ENCODE data around the gene KCNN2.

The KCNN2 gene

GRCh38 chr5:114362977-114363761 is 1.3 kb downstream of the KCNN2 start:
- no peak for DNase-seq

- no peak for DNase-seq
Measured at GRCh38 chr5:114363837-114364236, 2.0 kb downstream of the KCNN2 start.

- no peak for DNase-seq
Measured at GRCh38 chr5:114367029-114367428, 5.2 kb downstream of the KCNN2 start.

- no peak for DNase-seq
Measured at GRCh38 chr5:114369680-114370417, 8.0 kb downstream of the KCNN2 start.

GRCh38 chr5:114377050-114377844 is 15.4 kb downstream of the KCNN2 start:
- no peak for DNase-seq

- DNase-seq, result no peak
Measured at GRCh38 chr5:114377946-114378345, 16.1 kb downstream of the KCNN2 start.

- DNase-seq, result no peak
Measured at GRCh38 chr5:114380721-114381120, 18.9 kb downstream of the KCNN2 start.

- DNase-seq, result no peak
Measured at GRCh38 chr5:114387433-114387832, 25.6 kb downstream of the KCNN2 start.

- DNase-seq, result no peak
Measured at GRCh38 chr5:114390431-114390830, 28.6 kb downstream of the KCNN2 start.

GRCh38 chr5:114391321-114391720 is 29.5 kb downstream of the KCNN2 start:
- DNase-seq, result no peak

GRCh38 chr5:114393159-114393558 is 31.3 kb downstream of the KCNN2 start:
- DNase-seq, result no peak

GRCh38 chr5:114402206-114402605 is 40.3 kb downstream of the KCNN2 start:
- DNase-seq, result no peak

GRCh38 chr5:114407783-114408182 is 45.9 kb downstream of the KCNN2 start:
- no peak for DNase-seq

GRCh38 chr5:114408847-114409246 is 47.0 kb downstream of the KCNN2 start:
- DNase-seq, result no peak

GRCh38 chr5:114411380-114411931 is 49.6 kb downstream of the KCNN2 start:
- DNase-seq, result no peak

- DNase-seq, result no peak
Measured at GRCh38 chr5:114412510-114413171, 50.8 kb downstream of the KCNN2 start.

GRCh38 chr5:114415760-114416159 is 53.9 kb downstream of the KCNN2 start:
- no peak for DNase-seq

GRCh38 chr5:114416254-114416653 is 54.4 kb downstream of the KCNN2 start:
- no peak for DNase-seq

- DNase-seq, result no peak
Measured at GRCh38 chr5:114417519-114417918, 55.6 kb downstream of the KCNN2 start.

- DNase-seq, result no peak
Measured at GRCh38 chr5:114418176-114419066, 56.6 kb downstream of the KCNN2 start.

- no peak for DNase-seq
Measured at GRCh38 chr5:114419067-114419388, 57.2 kb downstream of the KCNN2 start.

GRCh38 chr5:114419959-114420358 is 58.1 kb downstream of the KCNN2 start:
- DNase-seq, result no peak
